HepG2 (cell line): ENCODE results near the gene TRMT1. TPM values are rescaled to one million over a fixed set of nuclear protein-coding genes. Genes with fewer than 3 reads are reported as not detected.

Experiments
- ATAC-seq: fragments of 200-7000 bp; cut with Tn5 transposase; 3 replicates; pipeline ENCODE4 v1.9.1; 2020; ENCODE audit warnings: mild to moderate bottlenecking, moderate library complexity
- BruUV-seq: library from RNA; stranded (reverse); fragments of 400-500 nt; replicated peaks from 2 replicates; lab custom pipeline; 2021; lab: Mats Ljungman, UMichigan
- CTCF ChIA-PET: fragments of 300-600 bp; formaldehyde crosslinking; extraction: SDS; loops from one replicate; lab custom pipeline; 2021; ENCODE audit warnings: low total read pairs, inconsistent platforms, low intra/inter-chr PET ratio; lab: Yijun Ruan, JAX
- POLR2A ChIA-PET: fragments of 350-600 bp; sonication (Branson Sonifier 250); formaldehyde crosslinking; loops from one replicate; lab custom pipeline; 2020; ENCODE audit warnings: antibody characterized with exemption, inconsistent platforms; lab: Yijun Ruan, JAX
- DNase-seq: peaks from one replicate; pipeline ENCODE4 v3.0.0-alpha.2; 2015; ENCODE audit warnings: low spot score
- FAIRE-seq: peaks from 3 replicates; lab custom pipeline; 2011; peaks lifted over from hg19 to GRCh38; lab: Jason Lieb, UNC
- H2AFZ ChIP-seq: one replicate; pipeline ENCODE4 v1.6.1; 2011; ENCODE audit warnings: low read length, inconsistent platforms
- H3K27ac ChIP-seq: fragments of 300-600 bp; 3 replicates; pipeline ENCODE4 v1.8.0; 2011; ENCODE audit warnings: mixed run types, mild to moderate bottlenecking, mixed read lengths, low read length, inconsistent platforms; ENCODE audit not compliant: insufficient read depth; ENCODE audit errors: extremely low read length
- H3K27me3 ChIP-seq, 2 experiments: fragments of 200-600 bp in 1 of 2; 2 replicates in 1 of 2; 3 replicates in 1 of 2; pipeline versions ENCODE4 v1.6.0 to v1.8.0; 2011; ENCODE audit warnings: low read length in 2 of 2, mild to moderate bottlenecking in 2 of 2, moderate library complexity in 2 of 2, inconsistent platforms in 1 of 2; ENCODE audit not compliant: insufficient read depth in 2 of 2, control insufficient read depth in 1 of 2
- H3K36me3 ChIP-seq, 2 experiments: fragments of 200-600 bp in 1 of 2; replicated peaks in 1 of 2; 2 replicates in 1 of 2; 3 replicates in 1 of 2; pipeline versions ENCODE4 v1.5.1 to v1.8.0; 2011; ENCODE audit warnings: low read length in 2 of 2, inconsistent platforms in 1 of 2; ENCODE audit not compliant: insufficient read depth in 2 of 2, control insufficient read depth in 1 of 2
- H3K4me1 ChIP-seq: 2 replicates; pipeline ENCODE4 v1.5.1; 2012; ENCODE audit warnings: low read length, inconsistent platforms; ENCODE audit not compliant: insufficient read depth
- H3K4me2 ChIP-seq: 2 replicates; pipeline ENCODE4 v1.6.0; 2011; ENCODE audit warnings: low read depth, low read length, inconsistent platforms
- H3K4me3 ChIP-seq, 3 experiments: fragments of 200-600 bp in 1 of 3; sonication (generic), shearing (Covaris generic) in 1 of 3; replicated peaks in 1 of 3; 2 replicates each; pipeline ENCODE4 v1.5.1; 2011 to 2016; ENCODE audit warnings: low read length in 3 of 3, inconsistent platforms in 2 of 3, low read depth in 2 of 3, mild to moderate bottlenecking in 2 of 3, control low read depth in 1 of 3, mixed read lengths in 1 of 3; ENCODE audit not compliant: insufficient read depth in 1 of 3
- H3K79me2 ChIP-seq: one replicate; pipeline ENCODE4 v1.6.1; 2011; ENCODE audit warnings: low read length, inconsistent platforms; ENCODE audit not compliant: insufficient read depth
- H3K9ac ChIP-seq: 2 replicates; pipeline ENCODE4 v1.6.0; 2011; ENCODE audit warnings: mild to moderate bottlenecking, low read depth, low read length, inconsistent platforms; ENCODE audit not compliant: insufficient read depth
- H3K9me3 ChIP-seq: 2 replicates; pipeline ENCODE4 v1.5.1; 2012; ENCODE audit warnings: mild to moderate bottlenecking, low read length
- H4K20me1 ChIP-seq: 2 replicates; pipeline ENCODE4 v1.6.0; 2011; ENCODE audit warnings: inconsistent platforms, mild to moderate bottlenecking, low read length, moderate library complexity; ENCODE audit not compliant: insufficient read depth
- CAMTA2 ChIP-seq: sonication (generic); formaldehyde crosslinking; IDR thresholded peaks from 2 replicates; pipeline ENCODE4 v1.4.0; 2020; ENCODE audit warnings: mild to moderate bottlenecking, missing genetic modification reagents, borderline replicate concordance
- IRF9 ChIP-seq: sonication (generic); formaldehyde crosslinking; IDR thresholded peaks from 2 replicates; pipeline ENCODE4 v1.8.0; 2022; ENCODE audit warnings: missing genetic modification reagents, mild to moderate bottlenecking, borderline replicate concordance
- ONECUT2 ChIP-seq: sonication (generic); formaldehyde crosslinking; IDR thresholded peaks from 2 replicates; pipeline ENCODE4 v1.4.0; 2020; ENCODE audit warnings: missing genetic modification reagents
- TFDP1 ChIP-seq: IDR thresholded peaks from 2 replicates; pipeline ENCODE4 v1.6.1; 2016; ENCODE audit warnings: missing compliant biosample characterization, missing genetic modification reagents, borderline replicate concordance
- YEATS2 ChIP-seq: sonication (generic); formaldehyde crosslinking; IDR thresholded peaks from 2 replicates; pipeline ENCODE4 v1.4.0; 2020; ENCODE audit warnings: missing genetic modification reagents, borderline replicate concordance
- ZNF230 ChIP-seq: sonication (generic); formaldehyde crosslinking; IDR thresholded peaks from 2 replicates; pipeline ENCODE4 v1.4.0; 2020; ENCODE audit warnings: mild to moderate bottlenecking, missing genetic modification reagents
- ZNF503 ChIP-seq: sonication (generic); formaldehyde crosslinking; IDR thresholded peaks from 2 replicates; pipeline ENCODE4 v1.4.0; 2020; ENCODE audit warnings: missing genetic modification reagents
- ZNF710 ChIP-seq: sonication (generic); formaldehyde crosslinking; IDR thresholded peaks from 2 replicates; pipeline ENCODE4 v1.5.0; 2020; ENCODE audit warnings: mild to moderate bottlenecking, missing genetic modification reagents, borderline replicate concordance
- ZSCAN21 ChIP-seq: sonication (generic); formaldehyde crosslinking; IDR thresholded peaks from 2 replicates; pipeline ENCODE4 v1.8.0; 2022; ENCODE audit warnings: mild to moderate bottlenecking, missing genetic modification reagents, moderate library complexity, borderline replicate concordance
- WGBS: methylation state at CpG from one replicate; pipeline ENCODE4 v1.1.6; 2017; ENCODE audit warnings: low lambda C conversion rate; 5-methylcytosine and 5-hydroxymethylcytosine counted together
- in situ Hi-C: cut with HindIII; loops from 2 replicates; pipeline ENCODE4 v1.10.0; 2017; ENCODE audit warnings: low pct_unique_long_range_greater_than_20kb; ENCODE audit not compliant: extremely low pct_ligation_motif_present
- intact Hi-C: fragments of 100-400 bp; cut with micrococcal nuclease; formaldehyde crosslinking; loops from one replicate; pipeline ENCODE4 v1.10.0; 2022; ENCODE audit not compliant: unreplicated experiment
- polyA plus RNA-seq, 8 experiments: library from polyadenylated mRNA; depleted of rRNA in 3 of 8; stranded (reverse) in 7 of 8; unstranded in 1 of 8; fragments of >200 nt; fragmentation: Illumina TruSeq in 4 of 8; extraction: Trizol in 4 of 8; gene quantifications; 2 replicates each; pipeline versions ENCODE4 v1.2.1 to v1.2.3, GENCODE V29; 2011 to 2016; ENCODE audit warnings: low read depth in 4 of 8, missing spikeins in 1 of 8, mixed read lengths in 1 of 8; ENCODE audit not compliant: insufficient read depth in 1 of 8
- total RNA-seq, 5 experiments: library from RNA; depleted of rRNA; stranded (reverse); fragments of >200 nt; fragmentation: Illumina TruSeq; extraction: Trizol; gene quantifications; 2 replicates each; pipeline ENCODE4 v1.2.3, GENCODE V29; 2016; ENCODE audit warnings: low read depth in 1 of 5

The TRMT1 gene
- total and polyA plus RNA-seq, 2 of the 13 experiments (the other 11 are each of a cell fraction or from before 2014, with no cell fraction given): 35.5 to 44.1 TPM

GRCh38 chr19:13122275-13122878 is 5.8 kb upstream of the TRMT1 start:
- no peak overlapping the region for H3K4me2 ChIP-seq
- no peak overlapping the region for H3K4me3 ChIP-seq
- CTCF ChIA-PET: no interaction called here
- no peaks in the 10 kb centered on the region for H3K27me3 ChIP-seq
- H3K27ac ChIP-seq: no peak overlapping the region
- FAIRE-seq (no peak), DNase-seq (no peak), ATAC-seq (no peak)
- peaks cover 70% of the 10 kb centered on the region for H3K79me2 ChIP-seq
- POLR2A ChIA-PET: no interaction called here
- H2AFZ ChIP-seq: no peak overlapping the region
- no peaks in the 10 kb centered on the region for H3K9me3 ChIP-seq
- TF ChIP-seq IRF9 (CRISPR knock-in tag) (no peak), ONECUT2 (CRISPR knock-in tag) (no peak), CAMTA2 (CRISPR knock-in tag) (no peak), ZNF710 (CRISPR knock-in tag) (no peak), ZSCAN21 (CRISPR knock-in tag) (no peak), ZNF230 (no peak), ZNF503 (CRISPR knock-in tag) (no peak), YEATS2 (no peak), TFDP1 (CRISPR knock-in tag) (no peak)
- peaks cover 22% of the 10 kb centered on the region for H4K20me1 ChIP-seq
- H3K4me1 ChIP-seq: peaks cover 32% of the 10 kb centered on the region
- in situ Hi-C loops: no loop called here
- H3K36me3 ChIP-seq: peaks cover 8 to 40% of the 10 kb centered on the region in 2 experiments; a peak in 4 of 5 replicates
- intact Hi-C loops: no loop called here
- no peak overlapping the region for H3K9ac ChIP-seq
- no TSS peak for BruUV-seq
- 98% methylated on average over 12 of the region's 13 CpGs for WGBS
